Measurements from ENCODE around the gene TMEM204.

Gene TMEM204

DNA sequence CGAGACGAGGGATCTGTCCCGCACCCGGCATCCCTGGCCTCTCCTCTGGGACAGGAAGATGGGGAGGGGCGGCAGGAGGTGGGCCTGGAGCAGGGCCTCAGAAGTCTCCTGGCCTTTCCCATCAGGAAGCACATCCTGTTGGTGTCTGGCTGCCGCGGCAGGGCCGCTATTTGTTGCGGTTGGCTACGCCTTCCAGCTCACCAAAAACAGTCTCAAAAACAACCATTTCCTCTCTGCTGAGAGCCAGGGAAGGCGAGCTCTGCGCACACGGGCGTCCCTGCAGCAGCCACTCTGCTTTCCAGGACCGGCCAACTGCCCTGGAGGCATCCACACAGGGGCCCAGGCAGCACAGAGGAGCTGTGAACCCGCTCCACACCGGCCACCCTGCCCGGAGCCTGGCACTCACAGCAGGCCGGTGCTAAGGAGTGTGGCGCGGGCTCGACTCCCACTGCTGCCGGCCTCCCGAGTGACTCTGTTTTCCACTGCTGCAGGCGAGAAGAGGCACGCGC, at the start of gene TMEM204:
Gene TMEM204, plus strand, starts transcription at position 224 of the 509 bp plus-strand sequence. CDS start 610 bp downstream, outside the sequence.
- no peak for ATAC-seq (ENCODE audit: low read depth)
- no peak for DNase-seq (ENCODE audit: low spot score)
- Histone ChIP-seq H3K36me3 (ENCODE audit: low read depth) (no peaks in the 10 kb centered on the region), H3K4me1 (ENCODE audit: insufficient read depth, poor library complexity, severe bottlenecking) (peaks cover 6% of the 10 kb centered on the region), H3K4me3 (ENCODE audit: severe bottlenecking) (no peak within 1 kb of the TSS), H3K27me3 (ENCODE audit: insufficient read depth, poor library complexity, severe bottlenecking) (no peaks in the 10 kb centered on the region), H3K27ac (ENCODE audit: poor library complexity, severe bottlenecking) (no peak within 1 kb of the TSS), H3K9me3 (ENCODE audit: severe bottlenecking) (no peaks in the 10 kb centered on the region)
- TF ChIP-seq, protein P1, sequence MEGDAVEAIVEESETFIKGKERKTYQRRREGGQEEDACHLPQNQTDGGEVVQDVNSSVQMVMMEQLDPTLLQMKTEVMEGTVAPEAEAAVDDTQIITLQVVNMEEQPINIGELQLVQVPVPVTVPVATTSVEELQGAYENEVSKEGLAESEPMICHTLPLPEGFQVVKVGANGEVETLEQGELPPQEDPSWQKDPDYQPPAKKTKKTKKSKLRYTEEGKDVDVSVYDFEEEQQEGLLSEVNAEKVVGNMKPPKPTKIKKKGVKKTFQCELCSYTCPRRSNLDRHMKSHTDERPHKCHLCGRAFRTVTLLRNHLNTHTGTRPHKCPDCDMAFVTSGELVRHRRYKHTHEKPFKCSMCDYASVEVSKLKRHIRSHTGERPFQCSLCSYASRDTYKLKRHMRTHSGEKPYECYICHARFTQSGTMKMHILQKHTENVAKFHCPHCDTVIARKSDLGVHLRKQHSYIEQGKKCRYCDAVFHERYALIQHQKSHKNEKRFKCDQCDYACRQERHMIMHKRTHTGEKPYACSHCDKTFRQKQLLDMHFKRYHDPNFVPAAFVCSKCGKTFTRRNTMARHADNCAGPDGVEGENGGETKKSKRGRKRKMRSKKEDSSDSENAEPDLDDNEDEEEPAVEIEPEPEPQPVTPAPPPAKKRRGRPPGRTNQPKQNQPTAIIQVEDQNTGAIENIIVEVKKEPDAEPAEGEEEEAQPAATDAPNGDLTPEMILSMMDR (IDR thresholded peaks at IDR 0.05; ENCODE audit: poor library complexity, severe bottlenecking), result no peak

DNA sequence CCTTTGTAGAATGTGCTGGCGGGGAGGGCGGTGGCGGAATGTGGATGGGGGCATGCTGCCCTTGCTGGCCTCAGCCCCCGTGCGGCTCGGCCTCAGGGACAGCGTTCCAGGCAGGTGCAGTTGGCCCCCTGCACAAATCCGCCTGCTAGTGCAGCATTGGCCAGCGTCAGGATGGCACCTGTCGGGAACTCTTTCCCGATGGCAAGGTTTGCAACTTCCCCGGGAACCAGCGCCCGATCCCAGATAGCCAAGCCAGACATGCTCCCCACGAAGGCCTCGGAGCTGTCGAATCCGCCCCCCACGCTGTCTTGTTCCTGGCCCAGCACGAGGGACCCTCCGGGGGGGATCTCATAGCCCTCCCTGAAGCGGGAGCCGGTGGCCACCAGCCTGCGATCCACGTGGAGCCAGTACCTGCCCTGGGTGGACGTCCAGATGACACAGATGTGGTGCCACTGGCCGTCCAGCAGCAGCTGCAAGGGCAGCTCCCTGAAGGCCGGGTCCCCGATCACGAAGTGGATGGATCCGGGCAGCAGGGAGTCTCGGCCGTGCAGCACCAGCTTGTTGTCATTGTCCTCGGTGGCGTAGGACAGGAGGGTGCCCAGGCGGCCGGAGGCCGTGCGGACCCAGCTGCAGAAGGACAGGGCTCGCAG, 47.5 kb upstream of the TMEM204 start:
- H3K36me3 ChIP-seq (ENCODE audit: low read depth), result no peaks in the 10 kb centered on the region
- TF ChIP-seq, protein P1 (IDR thresholded peaks at IDR 0.05; ENCODE audit: poor library complexity, severe bottlenecking), result no peak
- H3K27me3 ChIP-seq (ENCODE audit: insufficient read depth, poor library complexity, severe bottlenecking), result no peaks in the 10 kb centered on the region
- DNase-seq (ENCODE audit: low spot score) (peak; percentile 61), ATAC-seq (ENCODE audit: low read depth) (no peak)
- no peak overlapping the region for H3K4me3 ChIP-seq (ENCODE audit: severe bottlenecking)
- H3K27ac ChIP-seq (ENCODE audit: poor library complexity, severe bottlenecking), result no peak overlapping the region
- no peaks in the 10 kb centered on the region for H3K4me1 ChIP-seq (ENCODE audit: insufficient read depth, poor library complexity, severe bottlenecking)
- H3K9me3 ChIP-seq (ENCODE audit: severe bottlenecking), result no peaks in the 10 kb centered on the region

DNA sequence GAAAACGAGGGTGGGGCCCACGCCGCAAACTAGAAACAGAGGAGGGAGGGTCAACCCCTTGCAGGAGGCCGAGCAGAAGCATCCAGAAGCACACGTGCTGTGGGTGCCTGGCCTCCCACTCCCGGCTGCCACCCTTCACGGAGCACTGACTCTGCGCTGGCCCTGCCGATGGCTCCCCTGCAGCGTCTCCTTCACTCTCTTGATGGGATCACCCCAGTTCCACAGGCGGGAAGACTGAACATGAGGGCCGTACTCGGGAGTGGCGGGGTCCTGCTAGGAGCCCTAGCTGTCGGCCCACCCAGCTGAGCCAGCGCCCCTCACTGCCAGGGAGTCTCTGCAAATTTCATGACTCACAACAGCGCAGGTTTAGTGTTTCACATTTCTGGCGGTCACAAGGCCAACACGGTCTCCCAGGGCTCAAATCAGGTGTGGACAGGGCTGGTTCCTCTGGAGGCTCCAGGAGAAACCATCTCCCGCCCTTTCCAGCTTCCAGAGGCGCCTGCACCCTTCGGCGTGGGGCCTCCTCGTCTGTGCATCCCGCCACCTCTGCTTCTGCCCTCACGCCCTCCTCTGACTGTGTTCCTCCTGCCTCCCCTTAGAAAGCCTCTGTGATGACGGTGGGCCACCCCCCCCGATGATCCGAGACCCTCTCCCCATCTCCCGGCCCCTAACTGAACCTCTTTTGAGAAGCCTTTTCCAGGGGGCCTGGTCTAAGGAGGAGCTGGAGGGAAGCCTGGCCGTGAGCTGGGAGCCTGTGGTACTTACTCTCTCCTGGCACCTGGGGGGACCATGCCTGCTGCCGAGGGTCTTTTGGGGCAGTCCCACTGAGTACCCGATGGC, 46.7 kb upstream of the TMEM204 start:
- Histone ChIP-seq H3K36me3 (ENCODE audit: low read depth) (no peaks in the 10 kb centered on the region), H3K4me1 (ENCODE audit: insufficient read depth, poor library complexity, severe bottlenecking) (no peaks in the 10 kb centered on the region), H3K27me3 (ENCODE audit: insufficient read depth, poor library complexity, severe bottlenecking) (no peaks in the 10 kb centered on the region), H3K9me3 (ENCODE audit: severe bottlenecking) (no peaks in the 10 kb centered on the region), H3K4me3 (ENCODE audit: severe bottlenecking) (no peak overlapping the region), H3K27ac (ENCODE audit: poor library complexity, severe bottlenecking) (no peak overlapping the region)
- ATAC-seq (ENCODE audit: low read depth) (no peak), DNase-seq (ENCODE audit: low spot score) (no peak)
- TF ChIP-seq, protein P1 (IDR thresholded peaks at IDR 0.05; ENCODE audit: poor library complexity, severe bottlenecking), result no peak

DNA sequence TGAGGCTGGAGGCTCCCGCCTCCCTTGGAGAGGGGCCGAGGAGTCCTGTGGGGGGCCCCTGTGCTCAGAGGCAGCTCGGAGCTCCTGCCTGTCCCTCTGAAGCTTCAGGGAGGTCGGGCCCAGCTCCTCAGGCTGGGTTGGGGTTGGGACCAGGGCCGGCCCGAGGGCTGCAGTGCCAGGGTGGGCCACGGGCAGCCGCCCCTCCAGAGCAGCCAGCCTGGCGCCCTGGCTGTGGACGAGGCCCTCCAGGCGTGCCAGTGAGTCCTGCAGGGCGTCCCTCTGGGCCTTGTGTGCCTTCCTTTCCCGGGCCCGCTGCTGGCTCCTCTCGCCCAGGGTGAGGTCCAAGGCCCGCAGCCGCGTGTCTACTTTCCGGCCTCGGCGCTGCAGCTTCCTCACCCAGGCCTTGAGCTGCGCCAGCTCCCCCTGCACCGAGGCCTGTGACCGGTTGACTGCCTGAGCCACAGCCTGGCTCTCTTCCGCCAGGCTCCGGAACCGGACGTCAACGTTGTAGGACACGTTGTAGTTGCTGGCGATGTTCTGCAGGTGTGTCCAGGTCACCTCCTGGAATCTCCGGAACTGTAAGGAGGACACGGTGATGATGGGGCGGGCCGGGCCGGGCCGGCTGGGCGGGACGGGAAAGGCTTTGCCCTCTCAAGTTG, 45.9 kb upstream of the TMEM204 start:
- peak; percentile 66 for DNase-seq (ENCODE audit: low spot score)
- Histone ChIP-seq H3K27me3 (ENCODE audit: insufficient read depth, poor library complexity, severe bottlenecking) (no peaks in the 10 kb centered on the region), H3K27ac (ENCODE audit: poor library complexity, severe bottlenecking) (no peak overlapping the region), H3K36me3 (ENCODE audit: low read depth) (no peaks in the 10 kb centered on the region), H3K4me1 (ENCODE audit: insufficient read depth, poor library complexity, severe bottlenecking) (peaks cover 2% of the 10 kb centered on the region), H3K9me3 (ENCODE audit: severe bottlenecking) (no peaks in the 10 kb centered on the region), H3K4me3 (ENCODE audit: severe bottlenecking) (no peak overlapping the region)
- ATAC-seq (ENCODE audit: low read depth), result no peak; the same call in 2 of the 3 replicates
- TF ChIP-seq, protein P1 (IDR thresholded peaks at IDR 0.05; ENCODE audit: poor library complexity, severe bottlenecking), result no peak
